Measurements from ENCODE around the gene ACP4. TPM values are rescaled to one million over a fixed set of nuclear protein-coding genes. Genes with fewer than 3 reads are reported as not detected.
A peak's percentile ranks its signal among the peaks of the same experiment; 100 is the strongest.
"Not testable (repeated sequence)": the region's sequence is repeated elsewhere in the genome, so short reads cannot be mapped to it uniquely, and the experiment has no call there.

Gene ACP4
- total RNA-seq, 1 experiment from 2014 or later: not detected

DNA sequence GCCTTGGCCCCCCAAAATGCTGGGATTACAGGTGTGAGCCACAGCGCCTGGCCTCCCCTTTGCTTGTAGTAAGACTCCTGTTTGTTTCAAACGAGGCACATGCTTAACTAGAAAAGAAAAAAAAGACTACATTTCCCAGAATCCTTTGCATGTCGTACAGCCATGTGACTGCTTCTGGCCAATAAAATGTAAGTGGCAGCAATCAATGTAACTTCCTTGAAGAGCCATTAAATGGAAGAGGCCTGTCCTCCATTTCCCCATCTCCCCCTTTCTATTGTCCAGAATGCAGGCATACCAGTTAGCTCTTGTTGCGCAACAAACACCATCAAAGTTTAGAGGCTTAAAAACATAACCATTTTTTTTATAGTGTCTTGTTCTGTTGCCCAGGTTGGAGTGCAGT, 30.3 kb upstream of the ACP4 start:
- CTCF ChIA-PET: no interaction called here
- Mint-ChIP-seq H3K4me3 (ENCODE audit: unreplicated experiment) (no peak overlapping the region), H3K27me3 (ENCODE audit: insufficient read depth, unreplicated experiment) (peaks cover 15% of the 10 kb centered on the region), H3K27ac (ENCODE audit: unreplicated experiment) (no peak overlapping the region), H3K36me3 (ENCODE audit: insufficient read depth, unreplicated experiment) (peaks cover 5% of the 10 kb centered on the region), H3K9me3 (ENCODE audit: unreplicated experiment) (peaks cover 11% of the 10 kb centered on the region), H3K4me1 (ENCODE audit: low read depth, unreplicated experiment) (no peaks in the 10 kb centered on the region)
- no peak overlapping the region for H3K4me3 ChIP-seq (ENCODE audit: low read depth, low read length)
- intact Hi-C loops (cut with micrococcal nuclease; ENCODE audit: unreplicated experiment): no loop called here
- POLR2A ChIA-PET: no interaction called here
- DNase-seq: peak in 1 of 2 experiments; percentile 38
- BruUV-seq (replicated peaks): no TSS peak
- no peaks in the 10 kb centered on the region for H3K4me1 ChIP-seq
- no peaks in the 10 kb centered on the region for H3K9me3 ChIP-seq
- TF ChIP-seq, protein P1, sequence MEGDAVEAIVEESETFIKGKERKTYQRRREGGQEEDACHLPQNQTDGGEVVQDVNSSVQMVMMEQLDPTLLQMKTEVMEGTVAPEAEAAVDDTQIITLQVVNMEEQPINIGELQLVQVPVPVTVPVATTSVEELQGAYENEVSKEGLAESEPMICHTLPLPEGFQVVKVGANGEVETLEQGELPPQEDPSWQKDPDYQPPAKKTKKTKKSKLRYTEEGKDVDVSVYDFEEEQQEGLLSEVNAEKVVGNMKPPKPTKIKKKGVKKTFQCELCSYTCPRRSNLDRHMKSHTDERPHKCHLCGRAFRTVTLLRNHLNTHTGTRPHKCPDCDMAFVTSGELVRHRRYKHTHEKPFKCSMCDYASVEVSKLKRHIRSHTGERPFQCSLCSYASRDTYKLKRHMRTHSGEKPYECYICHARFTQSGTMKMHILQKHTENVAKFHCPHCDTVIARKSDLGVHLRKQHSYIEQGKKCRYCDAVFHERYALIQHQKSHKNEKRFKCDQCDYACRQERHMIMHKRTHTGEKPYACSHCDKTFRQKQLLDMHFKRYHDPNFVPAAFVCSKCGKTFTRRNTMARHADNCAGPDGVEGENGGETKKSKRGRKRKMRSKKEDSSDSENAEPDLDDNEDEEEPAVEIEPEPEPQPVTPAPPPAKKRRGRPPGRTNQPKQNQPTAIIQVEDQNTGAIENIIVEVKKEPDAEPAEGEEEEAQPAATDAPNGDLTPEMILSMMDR (IDR thresholded peaks at IDR 0.05; ENCODE audit: insufficient read depth in 1 of 2, low read depth in 1 of 2, low read length in 1 of 2, severe bottlenecking in 1 of 2, unreplicated experiment in 1 of 2): no peak
- no peaks in the 10 kb centered on the region for H3K27me3 ChIP-seq (replicated peaks; ENCODE audit: control insufficient read depth, insufficient read depth, low read length)
- no peaks in the 10 kb centered on the region for H3K36me3 ChIP-seq (ENCODE audit: control insufficient read depth, insufficient read depth, low read length)

DNA sequence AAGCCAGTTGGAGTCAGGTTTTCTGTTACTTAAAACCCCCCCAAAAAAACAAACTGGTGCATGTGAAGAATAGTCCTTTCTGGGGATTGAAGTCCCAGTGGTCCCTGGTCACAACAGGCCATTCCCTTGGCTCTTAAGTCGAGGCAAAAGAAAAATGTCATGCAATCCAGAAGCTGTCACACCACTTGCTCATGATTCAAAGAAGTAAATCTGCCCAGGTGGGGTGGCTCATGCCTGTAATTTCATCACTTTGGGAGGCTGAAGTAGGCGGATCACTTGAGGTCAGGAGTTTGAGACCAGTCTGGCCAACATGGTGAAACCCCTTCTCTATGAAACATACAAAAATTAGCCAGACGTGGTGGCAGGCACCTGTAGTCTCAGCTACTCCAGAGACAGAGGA, 28.7 kb upstream of the ACP4 start:
- H3K4me3 Mint-ChIP-seq (ENCODE audit: unreplicated experiment); H3K36me3 ChIP-seq (ENCODE audit: control insufficient read depth, insufficient read depth, low read length); CTCF ChIA-PET; H3K4me1 ChIP-seq; H3K36me3 Mint-ChIP-seq (ENCODE audit: insufficient read depth, unreplicated experiment); H3K27me3 ChIP-seq (replicated peaks; ENCODE audit: control insufficient read depth, insufficient read depth, low read length); H3K27ac Mint-ChIP-seq (ENCODE audit: unreplicated experiment); H3K4me1 Mint-ChIP-seq (ENCODE audit: low read depth, unreplicated experiment); BruUV-seq (replicated peaks); H3K9me3 ChIP-seq; intact Hi-C loops (cut with micrococcal nuclease; ENCODE audit: unreplicated experiment); H3K4me3 ChIP-seq (ENCODE audit: low read depth, low read length); POLR2A ChIA-PET; DNase-seq: not testable (repeated sequence)
- Mint-ChIP-seq H3K9me3 (ENCODE audit: unreplicated experiment) (peaks cover 11% of the 10 kb centered on the region), H3K27me3 (ENCODE audit: insufficient read depth, unreplicated experiment) (peaks cover 10% of the 10 kb centered on the region)

DNA sequence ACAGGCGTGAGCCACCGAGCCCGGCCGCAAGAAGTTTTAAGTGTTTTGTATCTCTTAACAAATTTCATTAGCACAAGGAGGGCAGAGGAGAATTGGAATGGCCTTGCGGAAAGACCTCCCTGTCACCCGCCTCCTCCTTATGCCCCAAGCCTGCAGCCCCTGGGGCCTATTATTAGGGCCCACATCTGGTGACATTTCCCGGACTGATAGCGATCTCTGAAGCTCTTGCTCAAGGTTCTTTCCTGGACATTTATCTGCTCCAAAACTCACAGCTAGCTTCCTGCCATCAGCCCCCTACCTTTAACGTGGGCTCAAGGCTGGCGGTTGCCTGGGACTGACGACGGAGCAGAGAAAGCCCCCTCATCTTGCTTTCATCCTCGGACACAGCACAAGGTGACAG, 26.7 kb upstream of the ACP4 start:
- intact Hi-C loops (cut with micrococcal nuclease; ENCODE audit: unreplicated experiment): not testable (repeated sequence)

DNA sequence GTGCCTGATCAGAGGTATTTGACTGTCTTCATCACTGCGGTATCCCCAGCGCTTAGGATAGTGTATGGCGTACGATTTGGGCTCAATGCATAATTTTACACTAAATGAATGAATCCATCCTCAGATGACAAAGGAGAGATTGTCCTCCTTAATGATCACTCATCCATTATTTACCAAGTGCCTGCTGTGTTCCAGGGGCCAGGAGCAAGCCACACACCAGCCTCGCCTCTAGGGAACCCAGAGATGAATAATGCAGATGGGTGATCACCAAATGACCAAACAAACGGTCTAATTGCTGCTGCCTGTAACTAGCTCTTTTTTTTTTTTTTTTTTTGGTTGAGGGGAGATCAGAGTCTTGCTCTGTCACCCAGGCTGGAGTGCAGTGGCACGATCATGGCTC, 25.8 kb upstream of the ACP4 start:
- no peaks in the 10 kb centered on the region for H3K36me3 ChIP-seq (ENCODE audit: control insufficient read depth, insufficient read depth, low read length)
- no peak for DNase-seq
- no peaks in the 10 kb centered on the region for H3K27me3 ChIP-seq (replicated peaks; ENCODE audit: control insufficient read depth, insufficient read depth, low read length)
- intact Hi-C loops (cut with micrococcal nuclease; ENCODE audit: unreplicated experiment): no loop called here
- Mint-ChIP-seq H3K27me3 (ENCODE audit: insufficient read depth, unreplicated experiment) (peaks cover 4% of the 10 kb centered on the region), H3K4me1 (ENCODE audit: low read depth, unreplicated experiment) (no peaks in the 10 kb centered on the region), H3K4me3 (ENCODE audit: unreplicated experiment) (no peak overlapping the region), H3K36me3 (ENCODE audit: insufficient read depth, unreplicated experiment) (peaks cover 5% of the 10 kb centered on the region), H3K27ac (ENCODE audit: unreplicated experiment) (no peak overlapping the region), H3K9me3 (ENCODE audit: unreplicated experiment) (peaks cover 11% of the 10 kb centered on the region)
- H3K9me3 ChIP-seq: no peaks in the 10 kb centered on the region
- H3K4me1 ChIP-seq: no peaks in the 10 kb centered on the region
- H3K4me3 ChIP-seq (ENCODE audit: low read depth, low read length): no peak overlapping the region
- CTCF ChIA-PET: interaction anchor here (1.0 kb wide), 1 partner anchor 39 kb away, joined by 7 read pairs; no protein-coding TSS in a partner anchor
- TF ChIP-seq, protein P1 (IDR thresholded peaks at IDR 0.05; ENCODE audit: insufficient read depth in 1 of 2, low read depth in 1 of 2, low read length in 1 of 2, severe bottlenecking in 1 of 2, unreplicated experiment in 1 of 2): no peak
- POLR2A ChIA-PET: no interaction called here
- no TSS peak for BruUV-seq (replicated peaks)

More for the DNA sequence above, 26.7 kb upstream of the ACP4 start:
- H3K36me3 Mint-ChIP-seq (ENCODE audit: insufficient read depth, unreplicated experiment); H3K36me3 ChIP-seq (ENCODE audit: control insufficient read depth, insufficient read depth, low read length); POLR2A ChIA-PET; H3K4me3 ChIP-seq (ENCODE audit: low read depth, low read length); DNase-seq; H3K27me3 Mint-ChIP-seq (ENCODE audit: insufficient read depth, unreplicated experiment); BruUV-seq (replicated peaks); H3K4me3 Mint-ChIP-seq (ENCODE audit: unreplicated experiment); H3K27ac Mint-ChIP-seq (ENCODE audit: unreplicated experiment); H3K27me3 ChIP-seq (replicated peaks; ENCODE audit: control insufficient read depth, insufficient read depth, low read length); H3K4me1 ChIP-seq; H3K4me1 Mint-ChIP-seq (ENCODE audit: low read depth, unreplicated experiment); H3K9me3 ChIP-seq; CTCF ChIA-PET: not testable (repeated sequence)
- H3K9me3 Mint-ChIP-seq (ENCODE audit: unreplicated experiment): peaks cover 11% of the 10 kb centered on the region

DNA sequence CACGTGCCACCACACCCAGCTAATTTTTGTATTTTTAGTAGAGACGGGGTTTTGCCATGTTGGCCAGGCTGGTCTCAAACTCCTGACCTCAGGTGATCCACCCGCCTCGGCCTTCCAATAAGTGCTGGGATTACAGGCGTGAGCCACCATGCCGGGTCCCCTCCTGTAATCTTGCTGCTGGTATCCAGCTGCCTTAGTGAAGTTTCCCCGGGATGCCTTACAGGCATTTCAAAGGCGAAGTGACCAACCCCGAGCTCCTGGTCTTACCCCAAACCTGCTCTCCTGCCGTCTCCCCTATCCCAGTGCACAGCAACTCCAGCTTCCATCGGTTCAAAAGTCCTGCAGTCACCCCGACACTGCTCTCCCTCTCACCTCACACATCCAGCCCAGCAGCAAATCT, 23.5 kb upstream of the ACP4 start:
- H3K4me3 Mint-ChIP-seq (ENCODE audit: unreplicated experiment); H3K27me3 ChIP-seq (replicated peaks; ENCODE audit: control insufficient read depth, insufficient read depth, low read length); H3K9me3 ChIP-seq; H3K36me3 Mint-ChIP-seq (ENCODE audit: insufficient read depth, unreplicated experiment); H3K4me1 ChIP-seq; H3K9me3 Mint-ChIP-seq (ENCODE audit: unreplicated experiment); H3K4me1 Mint-ChIP-seq (ENCODE audit: low read depth, unreplicated experiment); H3K27ac Mint-ChIP-seq (ENCODE audit: unreplicated experiment); H3K36me3 ChIP-seq (ENCODE audit: control insufficient read depth, insufficient read depth, low read length); POLR2A ChIA-PET; H3K27me3 Mint-ChIP-seq (ENCODE audit: insufficient read depth, unreplicated experiment); BruUV-seq (replicated peaks); CTCF ChIA-PET; DNase-seq; H3K4me3 ChIP-seq (ENCODE audit: low read depth, low read length); intact Hi-C loops (cut with micrococcal nuclease; ENCODE audit: unreplicated experiment): not testable (repeated sequence)

DNA sequence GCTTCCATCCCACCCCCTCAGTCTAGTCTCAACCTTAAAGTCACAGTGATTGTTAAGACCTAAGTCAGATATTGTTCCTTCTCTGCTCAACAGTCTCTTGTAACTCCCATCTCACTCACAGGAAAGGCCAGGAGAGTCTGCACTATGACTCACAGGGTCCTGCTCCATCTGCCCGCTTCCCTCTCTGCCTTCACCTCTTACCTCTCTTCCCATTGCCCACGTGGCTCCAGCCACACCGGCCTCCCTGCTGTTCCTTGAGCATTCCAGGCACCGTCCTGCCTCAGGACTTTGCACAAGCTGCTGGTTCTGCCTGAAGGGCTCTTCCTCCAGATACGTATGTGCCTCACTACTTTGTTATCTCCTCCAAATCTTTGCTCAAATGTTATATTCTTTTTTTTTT, 23.0 kb upstream of the ACP4 start:
- H3K4me1 ChIP-seq; H3K27me3 ChIP-seq (replicated peaks; ENCODE audit: control insufficient read depth, insufficient read depth, low read length); POLR2A ChIA-PET; H3K9me3 ChIP-seq; DNase-seq; H3K4me3 ChIP-seq (ENCODE audit: low read depth, low read length); H3K9me3 Mint-ChIP-seq (ENCODE audit: unreplicated experiment); BruUV-seq (replicated peaks); CTCF ChIA-PET; H3K36me3 Mint-ChIP-seq (ENCODE audit: insufficient read depth, unreplicated experiment); H3K4me1 Mint-ChIP-seq (ENCODE audit: low read depth, unreplicated experiment); intact Hi-C loops (cut with micrococcal nuclease; ENCODE audit: unreplicated experiment); H3K27me3 Mint-ChIP-seq (ENCODE audit: insufficient read depth, unreplicated experiment); H3K4me3 Mint-ChIP-seq (ENCODE audit: unreplicated experiment); H3K27ac Mint-ChIP-seq (ENCODE audit: unreplicated experiment); H3K36me3 ChIP-seq (ENCODE audit: control insufficient read depth, insufficient read depth, low read length): not testable (repeated sequence)

Data from Caco-2 (cell line).